Measurements from ENCODE around the gene NUDCD3.

The NUDCD3 gene

GRCh38 chr7:44384586-44385433, 105.6 kb downstream of the NUDCD3 start:
- no peak overlapping the region for H3K4me3 ChIP-seq (ENCODE audit: control insufficient read depth, low read depth, low read length)
- DNase-seq (ENCODE audit: low read depth) = no peak
- no peak for TF ChIP-seq CTCF (conservative IDR thresholded peaks at IDR 0.05; ENCODE audit: control insufficient read depth, insufficient read depth, low read depth, low read length)

GRCh38 chr7:44383566-44383965, 106.9 kb downstream of the NUDCD3 start:
- DNase-seq (ENCODE audit: low read depth) = peak; percentile 81

GRCh38 chr7:44382459-44383265, 107.8 kb downstream of the NUDCD3 start:
- peak; percentile 44 for DNase-seq (ENCODE audit: low read depth)
- TF ChIP-seq CTCF (conservative IDR thresholded peaks at IDR 0.05; ENCODE audit: control insufficient read depth, insufficient read depth, low read depth, low read length) = no peak

More at GRCh38 chr7:44383566-44383965, 106.9 kb downstream of the NUDCD3 start:
- no peak overlapping the region for H3K4me3 ChIP-seq (ENCODE audit: control insufficient read depth, low read depth, low read length)
- TF ChIP-seq CTCF (conservative IDR thresholded peaks at IDR 0.05; ENCODE audit: control insufficient read depth, insufficient read depth, low read depth, low read length) = no peak

GRCh38 chr7:44381494-44382220, 108.8 kb downstream of the NUDCD3 start:
- TF ChIP-seq CTCF (conservative IDR thresholded peaks at IDR 0.05; ENCODE audit: control insufficient read depth, insufficient read depth, low read depth, low read length) = no peak
- DNase-seq (ENCODE audit: low read depth) = no peak
- H3K4me3 ChIP-seq (ENCODE audit: control insufficient read depth, low read depth, low read length) = no peak overlapping the region

More at GRCh38 chr7:44382459-44383265, 107.8 kb downstream of the NUDCD3 start:
- H3K4me3 ChIP-seq (ENCODE audit: control insufficient read depth, low read depth, low read length) = no peak overlapping the region

GRCh38 chr7:44380831-44381493, 109.5 kb downstream of the NUDCD3 start:
- H3K4me3 ChIP-seq (ENCODE audit: control insufficient read depth, low read depth, low read length) = no peak overlapping the region
- no peak for TF ChIP-seq CTCF (conservative IDR thresholded peaks at IDR 0.05; ENCODE audit: control insufficient read depth, insufficient read depth, low read depth, low read length)
- peak; percentile 60 for DNase-seq (ENCODE audit: low read depth)
